Measurements from ENCODE around the gene PLAGL2.

DNA sequence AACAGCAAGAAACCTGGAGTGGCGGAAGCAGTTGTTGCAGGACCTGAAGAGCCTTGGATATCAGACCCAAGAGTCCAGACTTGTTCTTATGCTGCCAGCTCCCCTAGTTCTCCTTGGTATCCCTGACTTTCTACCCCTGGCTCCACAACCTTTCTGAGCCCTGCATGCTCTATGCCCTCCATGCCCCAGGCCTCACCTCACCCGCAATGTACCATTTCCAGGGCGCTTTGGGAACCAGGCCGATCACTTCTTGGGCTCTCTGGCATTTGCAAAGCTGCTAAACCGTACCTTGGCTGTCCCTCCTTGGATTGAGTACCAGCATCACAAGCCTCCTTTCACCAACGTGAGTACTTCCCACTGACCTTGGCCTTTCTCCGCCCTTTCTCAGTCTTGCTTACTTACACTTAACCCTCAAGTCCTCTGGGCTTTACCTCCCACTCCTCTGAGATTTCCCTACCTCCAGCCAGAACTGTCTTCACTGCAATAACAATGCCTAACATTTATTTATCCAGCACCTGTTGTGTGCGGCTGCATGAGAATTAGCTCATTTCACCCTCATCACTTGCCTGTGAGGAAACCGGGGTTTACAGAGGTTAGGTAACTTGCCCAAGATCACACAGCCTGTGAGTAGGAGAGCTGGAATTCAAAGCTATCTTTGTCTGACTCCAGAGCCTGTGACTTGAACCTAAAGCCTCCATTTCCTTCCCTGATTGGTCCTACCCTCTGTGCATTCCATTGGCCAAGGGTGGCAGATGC, 2.5 kb upstream of the PLAGL2 start:
- TF ChIP-seq, protein P1, sequence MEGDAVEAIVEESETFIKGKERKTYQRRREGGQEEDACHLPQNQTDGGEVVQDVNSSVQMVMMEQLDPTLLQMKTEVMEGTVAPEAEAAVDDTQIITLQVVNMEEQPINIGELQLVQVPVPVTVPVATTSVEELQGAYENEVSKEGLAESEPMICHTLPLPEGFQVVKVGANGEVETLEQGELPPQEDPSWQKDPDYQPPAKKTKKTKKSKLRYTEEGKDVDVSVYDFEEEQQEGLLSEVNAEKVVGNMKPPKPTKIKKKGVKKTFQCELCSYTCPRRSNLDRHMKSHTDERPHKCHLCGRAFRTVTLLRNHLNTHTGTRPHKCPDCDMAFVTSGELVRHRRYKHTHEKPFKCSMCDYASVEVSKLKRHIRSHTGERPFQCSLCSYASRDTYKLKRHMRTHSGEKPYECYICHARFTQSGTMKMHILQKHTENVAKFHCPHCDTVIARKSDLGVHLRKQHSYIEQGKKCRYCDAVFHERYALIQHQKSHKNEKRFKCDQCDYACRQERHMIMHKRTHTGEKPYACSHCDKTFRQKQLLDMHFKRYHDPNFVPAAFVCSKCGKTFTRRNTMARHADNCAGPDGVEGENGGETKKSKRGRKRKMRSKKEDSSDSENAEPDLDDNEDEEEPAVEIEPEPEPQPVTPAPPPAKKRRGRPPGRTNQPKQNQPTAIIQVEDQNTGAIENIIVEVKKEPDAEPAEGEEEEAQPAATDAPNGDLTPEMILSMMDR (IDR thresholded peaks at IDR 0.05), result no peak
- no peak for TF ChIP-seq POLR2A (IDR thresholded peaks at IDR 0.05)

All from uterus (tissue), 2 donors.